Transverse colon (tissue), 3 donors: ENCODE results near the gene TM2D3.

Source experiments
- POLR2A ChIP-seq: fragments of 450-650 bp; IDR thresholded peaks from one replicate; pipeline ENCODE4 v1.6.1; 2016; ENCODE audit warnings: antibody characterized with exemption, mild to moderate bottlenecking, moderate library complexity
- TF ChIP-seq, protein P1 (sequence below), 5 experiments: fragments of 200-600 bp in 3 of 5; fragments of 450-650 bp in 2 of 5; sonication (generic) in 3 of 5; IDR thresholded peaks; 1 replicate in 2 of 5; 2 replicates in 3 of 5; pipeline ENCODE4 v1.5.1; 2016 to 2017; ENCODE audit warnings: antibody characterized with exemption in 5 of 5, inconsistent platforms in 3 of 5, mild to moderate bottlenecking in 2 of 5, moderate library complexity in 1 of 5

DNA sequence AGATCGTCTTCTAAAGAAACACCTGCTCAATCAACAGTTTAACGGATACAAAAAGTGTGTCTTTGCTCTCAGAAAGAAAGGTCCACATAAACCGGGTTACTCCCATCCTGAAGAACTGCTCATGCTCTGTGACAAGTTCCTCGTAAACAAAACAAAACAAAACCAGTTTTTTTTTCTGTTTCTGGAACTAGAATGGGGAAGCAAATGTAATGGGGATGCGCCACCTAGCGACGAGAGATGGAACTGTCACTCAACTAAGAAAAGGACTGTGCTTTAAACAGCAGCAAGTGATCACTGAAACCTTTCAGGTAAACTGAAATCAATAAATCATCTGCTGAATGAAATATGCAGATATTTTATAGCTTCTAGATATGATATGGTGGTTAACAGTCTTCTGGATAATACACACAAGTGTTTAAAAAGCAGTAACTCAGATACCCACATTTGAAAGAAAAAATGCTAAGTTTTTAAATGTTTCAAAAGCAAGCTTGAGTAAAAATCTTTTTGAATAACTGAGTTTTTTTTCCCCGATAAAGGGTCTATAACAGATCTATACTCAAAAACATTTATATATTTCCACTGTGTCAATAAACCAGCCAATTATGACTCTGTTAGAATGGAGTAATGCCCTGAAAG is 10.9 kb downstream of the TM2D3 start:
- no peak for TF ChIP-seq POLR2A
- TF ChIP-seq, protein P1, sequence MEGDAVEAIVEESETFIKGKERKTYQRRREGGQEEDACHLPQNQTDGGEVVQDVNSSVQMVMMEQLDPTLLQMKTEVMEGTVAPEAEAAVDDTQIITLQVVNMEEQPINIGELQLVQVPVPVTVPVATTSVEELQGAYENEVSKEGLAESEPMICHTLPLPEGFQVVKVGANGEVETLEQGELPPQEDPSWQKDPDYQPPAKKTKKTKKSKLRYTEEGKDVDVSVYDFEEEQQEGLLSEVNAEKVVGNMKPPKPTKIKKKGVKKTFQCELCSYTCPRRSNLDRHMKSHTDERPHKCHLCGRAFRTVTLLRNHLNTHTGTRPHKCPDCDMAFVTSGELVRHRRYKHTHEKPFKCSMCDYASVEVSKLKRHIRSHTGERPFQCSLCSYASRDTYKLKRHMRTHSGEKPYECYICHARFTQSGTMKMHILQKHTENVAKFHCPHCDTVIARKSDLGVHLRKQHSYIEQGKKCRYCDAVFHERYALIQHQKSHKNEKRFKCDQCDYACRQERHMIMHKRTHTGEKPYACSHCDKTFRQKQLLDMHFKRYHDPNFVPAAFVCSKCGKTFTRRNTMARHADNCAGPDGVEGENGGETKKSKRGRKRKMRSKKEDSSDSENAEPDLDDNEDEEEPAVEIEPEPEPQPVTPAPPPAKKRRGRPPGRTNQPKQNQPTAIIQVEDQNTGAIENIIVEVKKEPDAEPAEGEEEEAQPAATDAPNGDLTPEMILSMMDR (IDR thresholded peaks at IDR 0.05), result peak; percentile 92 to 98 (median 94)
